ENCODE results near the gene ZNF605.

Gene ZNF605

GRCh38 chr12:132872975-132873421 lies 83.1 kb downstream of the ZNF605 start:
- TF ChIP-seq ESRRG (CRISPR knock-in tag; IDR thresholded peaks at IDR 0.05) (no peak), TSHZ2 (CRISPR knock-in tag; IDR thresholded peaks at IDR 0.05) (no peak), TCF4 (CRISPR knock-in tag; IDR thresholded peaks at IDR 0.05; ENCODE audit: borderline replicate concordance) (no peak), RARB (CRISPR knock-in tag; IDR thresholded peaks at IDR 0.05) (no peak)
- no peak for ATAC-seq

- ATAC-seq, result no peak
- TF ChIP-seq POU6F1 (CRISPR knock-in tag; IDR thresholded peaks at IDR 0.05; ENCODE audit: borderline replicate concordance, low read depth), result no peak
- TF ChIP-seq TSHZ2 (CRISPR knock-in tag; IDR thresholded peaks at IDR 0.05), result no peak
- no peak for TF ChIP-seq TOX (CRISPR knock-in tag; IDR thresholded peaks at IDR 0.05; ENCODE audit: borderline replicate concordance)
- TF ChIP-seq CSDC2 (CRISPR knock-in tag; IDR thresholded peaks at IDR 0.05), result no peak
- no peak for TF ChIP-seq OSR1 (CRISPR knock-in tag; IDR thresholded peaks at IDR 0.05)
- TF ChIP-seq CSRNP3 (CRISPR knock-in tag; IDR thresholded peaks at IDR 0.05), result no peak
- no peak for TF ChIP-seq ZNF565 (CRISPR knock-in tag; conservative IDR thresholded peaks at IDR 0.05; ENCODE audit: low read depth)
- no peak for TF ChIP-seq SNAI2 (CRISPR knock-in tag; IDR thresholded peaks at IDR 0.05)
- TF ChIP-seq BACH2 (CRISPR knock-in tag; IDR thresholded peaks at IDR 0.05; ENCODE audit: borderline replicate concordance), result no peak
- no peak for TF ChIP-seq ZFP30 (CRISPR knock-in tag; IDR thresholded peaks at IDR 0.05)
- TF ChIP-seq ISL1 (CRISPR knock-in tag; IDR thresholded peaks at IDR 0.05), result no peak
- no peak for TF ChIP-seq TCF4 (CRISPR knock-in tag; IDR thresholded peaks at IDR 0.05; ENCODE audit: borderline replicate concordance)
- no peak for TF ChIP-seq ARNTL (CRISPR knock-in tag; IDR thresholded peaks at IDR 0.05; ENCODE audit: borderline replicate concordance, low read depth)
- TF ChIP-seq ZNF8 (CRISPR knock-in tag; IDR thresholded peaks at IDR 0.05), result no peak
- no peak for TF ChIP-seq PATZ1 (CRISPR knock-in tag; IDR thresholded peaks at IDR 0.05; ENCODE audit: borderline replicate concordance)
- TF ChIP-seq CREB5 (CRISPR knock-in tag; IDR thresholded peaks at IDR 0.05; ENCODE audit: low read depth), result no peak
- no peak for TF ChIP-seq PPARA (CRISPR knock-in tag; IDR thresholded peaks at IDR 0.05; ENCODE audit: borderline replicate concordance)
- TF ChIP-seq RARB (CRISPR knock-in tag; IDR thresholded peaks at IDR 0.05), result no peak
- no peak for TF ChIP-seq ESRRG (CRISPR knock-in tag; IDR thresholded peaks at IDR 0.05)
- TF ChIP-seq GLIS3 (CRISPR knock-in tag; IDR thresholded peaks at IDR 0.05), result no peak
Measured at GRCh38 chr12:132872073-132872855, 83.8 kb downstream of the ZNF605 start.
